GM12801 (cell line): Measurements from ENCODE around the gene CUTC.

Experiments
- CTCF ChIP-seq: IDR thresholded peaks from one replicate; pipeline ENCODE4 v1.5.1; 2011; ENCODE audit warnings: control low read depth; ENCODE audit not compliant: insufficient read length; ENCODE audit errors: extremely low read depth

The CUTC gene

GRCh38 chr10:99732033-99732842 is at the start of gene CUTC, which contains the start of gene COX15:
CUTC (plus strand) TSS chr10:99732234; CDS start chr10:99732349, 115 bp downstream.
COX15 (minus strand) TSS chr10:99732127; CDS start chr10:99732049, 78 bp downstream.
- no peak for TF ChIP-seq CTCF

GRCh38 chr10:99682752-99683151 is 49.3 kb upstream of the CUTC start:
- no peak for TF ChIP-seq CTCF

GRCh38 chr10:99685597-99685967 is 46.5 kb upstream of the CUTC start:
- no peak for TF ChIP-seq CTCF

GRCh38 chr10:99689461-99689860 is 42.6 kb upstream of the CUTC start:
- TF ChIP-seq CTCF = no peak

GRCh38 chr10:99693933-99694583 is 38.0 kb upstream of the CUTC start:
- TF ChIP-seq CTCF = no peak

GRCh38 chr10:99695761-99696160 is 36.3 kb upstream of the CUTC start:
- no peak for TF ChIP-seq CTCF

- TF ChIP-seq CTCF = no peak
Observed at GRCh38 chr10:99698504-99699080, 33.4 kb upstream of the CUTC start.
